Measurements from ENCODE around the gene FLG2.

FLG2 gene

GRCh38 chr1:152359906-152360305 is at the start of gene FLG2:
FLG2 (minus strand) TSS chr1:152360006; CDS start chr1:152358884, 1,122 bp downstream.
- FAIRE-seq, result no peak
- no peak for DNase-seq (ENCODE audit: insufficient read length, low spot score)

- no peak for FAIRE-seq
- DNase-seq (ENCODE audit: insufficient read length, low spot score), result no peak
Observed at GRCh38 chr1:152408664-152409063, 48.9 kb upstream of the FLG2 start.

DNA sequence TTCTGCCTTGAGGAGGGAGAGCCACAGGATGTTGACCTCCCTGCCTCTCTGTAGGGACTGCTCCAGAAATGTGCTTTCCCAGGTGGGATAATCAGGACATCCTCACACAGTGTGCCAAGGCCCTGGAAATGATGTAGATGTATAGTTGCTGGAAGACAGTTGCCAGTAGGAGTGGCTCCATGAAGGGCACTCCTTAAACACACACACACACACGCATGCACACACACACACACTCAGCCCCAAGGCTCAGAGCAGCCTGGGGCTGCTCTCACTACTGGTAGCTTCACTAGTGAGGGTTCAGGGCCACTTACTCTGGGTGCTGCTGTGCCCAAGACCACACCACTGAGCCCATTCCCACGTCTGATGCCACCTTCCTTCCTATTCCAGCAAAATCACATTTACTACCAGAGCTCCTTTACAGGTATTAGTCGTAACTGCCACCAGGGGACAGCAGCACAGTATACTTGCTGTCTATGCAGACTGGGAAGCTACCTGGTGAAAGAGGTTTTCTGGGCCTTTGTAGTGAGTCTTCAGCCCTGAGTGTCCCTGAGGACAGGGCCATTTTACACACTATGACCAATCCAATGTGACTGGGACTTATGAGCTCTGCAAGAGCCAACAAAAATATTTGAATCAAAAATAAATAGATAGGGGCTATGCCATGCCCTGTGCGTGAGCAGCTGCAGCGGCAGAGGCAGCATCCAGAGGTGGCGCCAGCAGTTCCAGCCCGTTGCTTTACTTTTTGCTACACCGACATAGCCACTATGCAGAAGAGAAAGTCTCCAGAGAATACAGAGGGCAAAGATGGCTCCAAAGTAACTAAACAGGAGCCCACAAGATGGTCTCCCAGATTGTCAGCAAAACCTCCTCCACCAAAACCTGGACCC is 39.2 kb upstream of the FLG2 start:
- no peak for DNase-seq (ENCODE audit: insufficient read length, low spot score)

DNA sequence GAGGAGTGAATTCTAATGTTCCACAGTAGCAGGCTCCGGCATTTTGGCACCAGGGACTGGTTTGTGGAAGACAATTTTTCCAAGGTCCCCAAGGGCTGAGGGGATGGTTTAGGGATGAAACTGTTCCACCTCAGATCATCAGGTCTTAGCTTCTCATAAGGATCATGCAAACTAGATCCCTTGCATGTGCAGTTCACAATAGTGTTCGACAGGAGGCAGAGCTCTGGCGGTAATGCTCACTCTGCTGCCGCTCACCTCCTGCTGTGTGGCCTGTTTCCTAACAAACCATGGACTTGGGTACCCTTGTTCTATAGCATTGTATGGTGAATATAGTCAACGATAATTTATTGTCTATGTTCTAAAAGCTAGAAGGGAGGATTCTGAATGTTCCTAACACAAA is 37.7 kb upstream of the FLG2 start:
- FAIRE-seq (no peak), DNase-seq (ENCODE audit: insufficient read length, low spot score) (no peak)

More for the DNA sequence above, 39.2 kb upstream of the FLG2 start:
- FAIRE-seq, result no peak

- FAIRE-seq (no peak), DNase-seq (ENCODE audit: insufficient read length, low spot score) (no peak)
Observed at GRCh38 chr1:152394151-152394550, 34.3 kb upstream of the FLG2 start.

DNA sequence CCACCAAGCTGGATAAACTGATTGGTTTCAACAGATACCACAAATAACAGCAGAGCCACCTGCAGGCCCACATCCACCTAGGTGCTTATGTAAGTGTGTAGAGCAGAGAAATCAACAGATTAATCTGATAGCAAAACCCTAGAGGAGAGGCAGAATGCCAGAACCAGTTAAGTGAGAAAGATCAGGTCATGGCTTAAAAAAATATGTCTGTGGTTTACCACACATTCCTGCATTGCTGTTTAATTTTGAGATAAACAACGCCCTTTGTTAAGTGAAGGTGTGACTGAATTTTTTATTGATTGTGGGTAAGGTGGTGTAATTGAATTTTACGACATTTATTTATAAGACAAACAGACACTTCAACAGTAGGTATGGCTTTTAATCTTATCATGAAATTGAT is 33.1 kb upstream of the FLG2 start:
- FAIRE-seq (no peak), DNase-seq (ENCODE audit: insufficient read length, low spot score) (no peak)

DNA sequence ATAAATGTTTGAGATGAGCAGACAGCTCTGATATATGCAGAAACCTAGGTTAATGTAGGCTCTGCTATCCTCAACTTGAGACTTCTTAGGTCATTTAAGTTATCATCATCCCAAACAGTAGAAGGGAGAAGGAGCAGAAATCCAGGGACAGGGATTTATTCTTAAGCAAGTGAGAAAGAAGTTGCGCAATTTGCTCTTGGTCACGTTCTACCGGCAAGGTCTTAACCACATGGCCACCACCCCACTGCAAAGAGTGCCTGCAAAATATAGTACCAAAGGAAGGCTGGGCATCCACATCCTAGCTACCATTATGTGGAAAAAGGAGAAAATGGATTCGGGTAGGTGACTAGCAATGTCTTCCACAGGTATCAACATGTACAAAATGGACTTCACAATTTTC is 29.1 kb upstream of the FLG2 start:
- DNase-seq (ENCODE audit: insufficient read length, low spot score), result no peak

DNA sequence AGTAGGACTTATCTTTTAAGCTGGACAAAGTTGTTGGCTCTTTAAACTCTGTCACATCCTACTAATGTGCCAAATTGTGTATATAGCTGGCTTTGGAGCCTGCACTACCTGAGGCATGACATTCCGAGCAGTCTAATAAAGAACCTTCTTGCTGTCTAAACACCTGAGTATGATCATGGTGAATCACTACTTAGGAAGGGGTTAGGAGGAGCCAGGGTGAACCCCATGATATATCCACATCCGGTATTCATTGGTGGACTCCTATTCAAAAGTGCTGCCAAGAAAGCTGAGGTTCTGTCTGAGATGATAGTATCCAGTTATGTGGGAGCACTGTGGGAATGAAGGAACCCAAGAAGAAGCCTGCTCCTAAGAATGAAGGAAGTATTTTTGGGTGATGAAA is 27.1 kb upstream of the FLG2 start:
- DNase-seq (ENCODE audit: insufficient read length, low spot score) (no peak), FAIRE-seq (no peak)

More for the DNA sequence above, 29.1 kb upstream of the FLG2 start:
- FAIRE-seq, result no peak

GRCh38 chr1:152380932-152381331 is 21.1 kb upstream of the FLG2 start:
- DNase-seq (ENCODE audit: insufficient read length, low spot score) (no peak), FAIRE-seq (no peak)

- DNase-seq (ENCODE audit: insufficient read length, low spot score) (no peak), FAIRE-seq (no peak)
Observed at GRCh38 chr1:152374451-152374850, 14.6 kb upstream of the FLG2 start.

GRCh38 chr1:152372672-152373071 is 12.9 kb upstream of the FLG2 start:
- FAIRE-seq (no peak), DNase-seq (ENCODE audit: insufficient read length, low spot score) (no peak)

DNA sequence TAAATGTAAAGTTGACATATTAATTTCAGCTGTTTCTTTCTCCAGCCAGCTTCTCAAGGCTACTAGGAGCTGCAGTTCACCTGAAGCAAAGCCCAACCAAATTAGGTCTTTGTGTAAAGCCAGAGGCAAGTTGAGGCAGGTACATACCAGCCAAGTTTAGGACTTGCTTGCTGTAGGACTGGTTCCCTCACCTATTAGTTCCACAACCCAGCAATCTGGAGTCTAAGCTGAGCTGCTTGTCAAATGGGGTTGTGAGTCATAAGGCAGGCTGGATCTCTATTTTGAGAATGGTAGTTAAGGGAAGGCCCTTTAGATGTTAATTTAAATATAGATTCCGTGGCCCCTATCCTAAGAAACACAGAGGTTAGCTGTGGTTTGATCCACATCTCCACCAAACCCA is 7.6 kb upstream of the FLG2 start:
- DNase-seq (ENCODE audit: insufficient read length, low spot score), result no peak

DNA sequence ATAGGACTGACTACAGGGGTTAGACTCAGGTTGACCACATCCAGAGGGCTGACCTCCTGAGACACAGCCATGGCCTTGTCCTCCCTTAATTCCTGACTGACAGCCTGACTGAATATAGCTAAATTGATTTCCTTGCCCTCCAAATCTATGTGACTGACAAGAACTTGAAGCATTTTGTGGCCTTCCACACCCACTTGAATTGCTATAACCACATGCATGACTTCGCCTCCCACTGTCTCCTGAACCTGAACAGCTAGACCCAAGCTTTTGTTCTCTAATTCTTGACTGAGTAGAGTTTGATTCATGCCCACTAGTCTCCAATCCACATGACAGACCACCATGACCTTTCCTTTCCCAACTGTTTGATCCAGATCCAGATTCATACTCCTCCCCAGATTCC is 3.1 kb downstream of the FLG2 start:
- no peak for FAIRE-seq
- no peak for DNase-seq (ENCODE audit: insufficient read length, low spot score)

More for the DNA sequence above, 7.6 kb upstream of the FLG2 start:
- FAIRE-seq, result no peak

- no peak for DNase-seq (ENCODE audit: insufficient read length, low spot score)
- no peak for FAIRE-seq
Observed at GRCh38 chr1:152349611-152350010, 10.2 kb downstream of the FLG2 start.

DNA sequence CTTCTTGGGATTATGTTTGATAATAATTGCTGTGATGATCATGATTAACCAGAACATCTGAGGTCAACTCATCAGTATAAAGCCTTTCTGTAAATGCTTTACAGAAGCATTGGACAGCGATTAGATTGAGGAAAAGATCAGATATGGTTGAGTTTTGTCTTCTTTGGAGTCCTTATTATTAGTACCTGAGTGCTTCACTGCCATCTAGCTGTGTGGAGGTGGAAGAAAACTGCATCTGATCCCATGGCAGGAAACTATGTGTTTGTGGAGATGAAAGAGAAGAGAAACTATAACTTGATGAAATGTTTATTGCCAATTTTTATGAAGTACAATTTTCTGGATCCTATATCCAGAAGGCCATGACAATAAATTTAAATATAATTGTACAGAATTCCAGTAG is 11.4 kb downstream of the FLG2 start:
- FAIRE-seq, result no peak
- no peak for DNase-seq (ENCODE audit: insufficient read length, low spot score)

GRCh38 chr1:152347116-152347728 is 12.6 kb downstream of the FLG2 start:
- DNase-seq (ENCODE audit: insufficient read length, low spot score), result peak; percentile 10
- FAIRE-seq, result no peak

DNA sequence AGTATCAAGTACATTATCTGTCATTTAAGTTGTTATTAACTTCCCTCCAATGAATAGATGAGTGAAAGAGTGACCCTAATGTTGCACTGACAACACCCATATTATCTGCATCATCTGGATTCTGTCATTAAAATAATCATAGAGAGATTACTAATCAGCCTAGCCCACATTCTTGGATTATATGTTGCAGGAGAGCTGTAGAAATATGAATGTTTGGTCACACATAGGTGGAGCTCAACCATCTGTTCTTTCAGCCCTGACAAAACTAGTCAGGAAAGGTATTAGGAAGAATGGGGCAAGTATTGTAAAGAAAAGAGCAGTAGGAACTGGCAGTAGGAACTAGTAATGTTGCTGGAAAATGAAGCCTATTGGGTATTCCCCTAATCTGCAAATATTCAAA is 15.4 kb downstream of the FLG2 start:
- FAIRE-seq (no peak), DNase-seq (ENCODE audit: insufficient read length, low spot score) (no peak)

DNA sequence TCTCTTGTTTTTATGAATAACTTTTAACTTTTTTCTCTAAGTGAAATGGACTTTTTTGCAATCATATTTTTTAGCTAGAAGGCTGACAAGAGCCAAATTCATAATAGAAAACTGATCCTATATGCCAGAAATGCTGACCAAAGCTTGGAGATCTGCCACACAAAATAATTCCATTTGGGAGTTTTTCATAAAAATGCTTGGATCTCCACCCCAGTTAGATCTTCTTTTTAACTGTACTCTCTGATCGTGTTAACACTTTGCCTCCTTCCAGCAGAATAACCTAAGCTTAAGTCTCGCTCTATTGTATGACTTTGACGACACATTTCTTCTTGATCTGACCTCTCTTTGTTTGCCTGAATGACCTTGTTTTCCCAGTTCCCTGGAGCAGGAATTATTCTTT is 16.8 kb downstream of the FLG2 start:
- FAIRE-seq, result no peak
- DNase-seq (ENCODE audit: insufficient read length, low spot score), result no peak

- no peak for FAIRE-seq
Observed at GRCh38 chr1:152335399-152335798, 24.4 kb downstream of the FLG2 start.

DNA sequence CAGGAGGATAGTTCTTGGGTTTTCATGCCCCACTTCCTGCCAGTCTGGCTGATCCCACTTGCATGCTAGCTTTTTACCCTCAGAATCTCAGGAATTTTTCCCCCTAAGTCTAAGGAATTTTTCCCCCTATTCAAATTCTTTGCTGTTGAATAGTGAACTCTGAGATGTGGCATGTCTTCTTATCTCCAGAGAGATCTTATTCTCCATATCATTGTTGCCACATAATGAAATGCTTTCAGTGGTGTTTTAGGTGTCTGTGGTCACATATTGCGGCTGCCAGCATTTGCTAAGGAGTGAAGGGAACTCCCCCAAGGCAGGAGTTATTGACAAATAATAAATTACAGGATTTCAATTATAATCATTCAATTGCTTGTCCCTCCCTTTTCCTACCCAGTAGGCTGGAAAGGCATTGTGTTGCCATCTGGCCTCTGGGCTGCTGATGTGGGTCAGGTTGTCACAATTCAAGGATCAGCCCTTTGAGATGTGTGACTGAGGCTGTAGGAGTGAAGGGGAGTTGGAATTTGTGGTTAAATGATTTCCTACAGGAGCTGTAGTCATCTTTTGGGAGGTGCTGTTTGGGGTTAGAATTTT is 30.9 kb downstream of the FLG2 start:
- no peak for DNase-seq (ENCODE audit: insufficient read length, low spot score)

More at GRCh38 chr1:152335399-152335798, 24.4 kb downstream of the FLG2 start:
- DNase-seq (ENCODE audit: insufficient read length, low spot score), result no peak

DNA sequence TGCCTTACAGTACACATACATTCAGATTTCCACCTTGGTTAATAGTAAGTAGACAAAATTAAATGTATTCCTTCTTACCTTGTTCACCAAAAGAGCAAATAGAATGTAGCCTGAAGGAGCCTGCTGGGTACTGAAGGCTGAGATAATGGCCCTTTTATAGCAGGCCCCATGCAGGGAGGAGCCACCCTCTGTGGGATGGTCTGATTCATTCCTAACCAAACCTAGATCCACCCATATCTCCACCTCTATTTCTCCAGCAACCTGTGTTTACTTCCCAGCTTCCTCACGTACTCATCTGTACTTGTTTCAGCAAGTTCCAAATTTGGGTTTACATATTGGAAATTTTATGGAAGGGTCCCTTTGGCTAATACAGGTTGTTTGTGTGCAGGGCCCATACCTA is 34.7 kb downstream of the FLG2 start, which contains the start of gene FLG:
TSS of gene FLG (minus strand) at position 129 of the 400 bp plus-strand sequence. CDS start 9,783 bp downstream, outside the sequence.
- no peak for DNase-seq (ENCODE audit: insufficient read length, low spot score)
- no peak for FAIRE-seq

More for the DNA sequence above, 30.9 kb downstream of the FLG2 start:
- no peak for FAIRE-seq

DNA sequence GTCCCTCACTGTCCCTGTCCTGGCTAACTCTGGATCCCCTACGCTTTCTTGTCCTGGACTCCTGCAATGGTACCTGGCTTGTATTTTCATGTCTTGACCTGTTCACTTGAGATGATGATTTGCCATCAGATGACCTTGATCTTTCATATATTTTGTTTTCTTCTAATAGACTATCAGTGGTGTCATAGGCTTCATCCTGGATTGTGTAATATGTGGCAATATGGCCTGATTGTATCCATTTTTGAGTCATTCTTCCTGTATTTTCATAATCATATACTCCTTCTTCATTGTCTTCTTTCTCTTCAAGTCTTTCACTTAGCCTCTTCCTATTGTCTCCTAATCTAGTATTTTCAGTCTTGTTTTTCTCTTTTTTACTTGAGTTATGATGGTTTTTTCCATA is 45.8 kb downstream of the FLG2 start:
- FAIRE-seq, result no peak
- no peak for DNase-seq (ENCODE audit: insufficient read length, low spot score)
